Kidney (tissue), 14 donors: Measurements from ENCODE around the gene USH1C. TPM values are rescaled to one million over a fixed set of nuclear protein-coding genes. Genes with fewer than 3 reads are reported as not detected.

Experiments
- DNase-seq, 5 donors: peaks; one replicate each; pipeline ENCODE4 v3.0.0-alpha.2; 2013 to 2020
- FAIRE-seq: peaks from 2 replicates; lab custom pipeline; 2012; peaks lifted over from hg19 to GRCh38; lab: Jason Lieb, UNC
- H3K27ac ChIP-seq, 2 donors: one replicate each; pipeline ENCODE4 v1.7.0; 2013; ENCODE audit warnings: low read depth in 2 of 2, low read length in 2 of 2, inconsistent platforms in 1 of 2
- H3K27me3 ChIP-seq: one replicate; pipeline ENCODE4 v1.7.1; 2013; ENCODE audit warnings: low read length, inconsistent platforms; ENCODE audit not compliant: control insufficient read depth, insufficient read depth
- H3K36me3 ChIP-seq, 3 donors: one replicate each; pipeline versions ENCODE4 v1.7.0 to v1.7.1; 2013; ENCODE audit warnings: low read length in 3 of 3, control low read depth in 1 of 3, inconsistent platforms in 1 of 3; ENCODE audit not compliant: insufficient read depth in 3 of 3, control insufficient read depth in 2 of 3
- H3K4me1 ChIP-seq, 3 donors: one replicate each; pipeline versions ENCODE4 v1.7.0 to v1.7.1; 2013; ENCODE audit warnings: low read length in 3 of 3, inconsistent platforms in 1 of 3, low read depth in 1 of 3; ENCODE audit not compliant: control insufficient read depth in 2 of 3, insufficient read depth in 2 of 3
- H3K4me3 ChIP-seq, 3 donors: one replicate each; pipeline versions ENCODE4 v1.7.0 to v1.8.1; 2013; ENCODE audit warnings: low read length in 3 of 3, control low read depth in 1 of 3, inconsistent platforms in 1 of 3
- H3K9ac ChIP-seq, 3 donors: one replicate each; pipeline versions ENCODE4 v1.7.0 to v1.7.1; 2013; ENCODE audit warnings: low read length in 3 of 3, control low read depth in 1 of 3, inconsistent platforms in 1 of 3
- H3K9me3 ChIP-seq, 3 donors: one replicate each; pipeline versions ENCODE4 v1.7.0 to v1.7.1; 2013; ENCODE audit warnings: low read length in 3 of 3, control low read depth in 1 of 3, inconsistent platforms in 1 of 3; ENCODE audit not compliant: control insufficient read depth in 2 of 3, insufficient read depth in 1 of 3
- CTCF ChIP-seq: IDR thresholded peaks from 3 replicates; pipeline ENCODE4 v1.5.1; 2012; ENCODE audit warnings: mild to moderate bottlenecking, moderate library complexity, borderline replicate concordance; ENCODE audit not compliant: insufficient read depth; ENCODE audit errors: extremely low read depth
- intact Hi-C: fragments of 100-400 bp; cut with DNase I; formaldehyde crosslinking; loops from one replicate; pipeline ENCODE4 v1.11.1; 2022
- polyA plus RNA-seq: library from polyadenylated mRNA; stranded (reverse); fragments of 350-450 nt; fragmentation: Illumina TruSeq; extraction: RNeasy Lipid Tissue Mini Kit (QIAGEN cat#74804); gene quantifications from one replicate; pipeline ENCODE4 v1.2.3, GENCODE V29; 2014; ENCODE audit warnings: low read depth, low replicate concordance; ENCODE audit not compliant: insufficient read depth
- total RNA-seq: library from RNA; stranded (reverse); fragmentation: NEBNext Ultra II Directional; extraction: Animal tissue kit (Norgen Biotek cat#: 25700); gene quantifications from one replicate; pipeline ENCODE4 v1.2.1, GENCODE V29; 2021
- donor health status: control.
- donor health status: control.
- donor health status: control.
- donor health status: control.
- donor health status: control.
- donor health status: DM: yes; HTN: yes; CAD: no.
- donor health status: Normal renal cell carcinoma (clear cell type).

The USH1C gene
- total and polyA plus RNA-seq, 2 donors from 2014 or later = 38.6 to 107 TPM

- intact Hi-C loops = no loop called here
- H3K4me3 ChIP-seq = no peak overlapping the region
- no peak for TF ChIP-seq CTCF
- no peak overlapping the region for H3K9ac ChIP-seq
- FAIRE-seq (no peak), DNase-seq (peak in 1 of 5 donors; percentile 35)
- no peaks in the 10 kb centered on the region for H3K4me1 ChIP-seq
- H3K36me3 ChIP-seq = no peaks in the 10 kb centered on the region
- no peak overlapping the region for H3K27ac ChIP-seq
- no peaks in the 10 kb centered on the region for H3K9me3 ChIP-seq
- H3K27me3 ChIP-seq = no peaks in the 10 kb centered on the region
These were observed 28.7 kb upstream of the USH1C start for GRCh38 chr11:17572791-17573460.

GRCh38 chr11:17572359-17572690 is 28.1 kb upstream of the USH1C start:
- no peak for TF ChIP-seq CTCF
- Histone ChIP-seq H3K36me3 (no peaks in the 10 kb centered on the region), H3K27me3 (no peaks in the 10 kb centered on the region), H3K9ac (no peak overlapping the region), H3K9me3 (no peaks in the 10 kb centered on the region), H3K27ac (no peak overlapping the region), H3K4me3 (no peak overlapping the region), H3K4me1 (no peaks in the 10 kb centered on the region)
- intact Hi-C loops = no loop called here
- FAIRE-seq = no peak
- peak in 1 of 5 donors; percentile 32 for DNase-seq

DNA sequence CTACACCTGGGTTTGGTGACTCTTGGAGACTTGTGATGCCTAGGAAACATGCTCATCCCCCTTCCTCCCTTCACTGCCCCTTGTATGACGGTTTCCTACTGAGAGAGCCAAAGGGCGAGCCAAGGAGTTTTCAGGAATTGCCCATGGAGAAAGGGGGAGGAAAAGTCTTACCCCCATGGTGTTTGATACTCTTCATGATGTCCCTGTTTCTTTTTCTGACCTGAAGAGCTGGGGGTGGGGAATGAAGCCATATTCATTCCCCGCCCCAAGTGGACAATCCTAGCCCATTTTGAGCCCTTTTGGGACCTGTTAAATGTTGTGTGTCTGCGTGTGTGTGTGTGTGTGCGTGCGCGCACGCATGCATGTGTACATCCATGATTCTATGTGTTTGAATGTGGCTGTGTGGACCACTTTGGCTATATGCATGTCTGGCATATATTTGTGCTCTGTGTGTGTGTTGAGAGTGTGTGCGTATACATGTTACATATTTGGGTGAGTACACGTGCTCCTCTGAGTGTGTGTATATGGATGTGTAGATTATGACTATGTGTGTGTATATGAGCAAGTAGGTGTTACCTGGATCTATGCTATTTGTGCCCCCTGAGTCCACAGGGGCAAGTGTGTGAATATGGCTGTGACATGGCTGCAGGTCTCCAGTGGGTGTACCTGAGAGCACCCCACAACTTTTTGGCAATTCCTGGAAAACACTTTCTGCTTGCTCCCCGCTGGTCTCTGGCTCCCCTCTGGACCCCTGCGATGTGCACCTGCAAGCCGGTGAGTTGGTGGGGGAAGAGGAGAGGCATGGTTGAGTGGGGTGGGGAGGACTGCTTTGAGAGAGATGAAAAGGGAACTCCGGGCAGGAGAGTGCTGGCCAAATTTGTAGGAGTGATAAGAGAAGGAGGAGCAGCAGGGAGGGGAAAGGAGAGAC is 27.5 kb upstream of the USH1C start:
- no peaks in the 10 kb centered on the region for H3K9me3 ChIP-seq
- intact Hi-C loops = no loop called here
- H3K36me3 ChIP-seq = no peaks in the 10 kb centered on the region
- FAIRE-seq (no peak), DNase-seq (peak in 1 of 5 donors; percentile 45)
- no peaks in the 10 kb centered on the region for H3K4me1 ChIP-seq
- no peaks in the 10 kb centered on the region for H3K27me3 ChIP-seq
- H3K4me3 ChIP-seq = no peak overlapping the region
- H3K9ac ChIP-seq = no peak overlapping the region
- H3K27ac ChIP-seq = no peak overlapping the region
- no peak for TF ChIP-seq CTCF
